HTR-8/SVneo (cell line): Measurements from ENCODE around the gene JPT1.
"Not testable (repeated sequence)": the region's sequence is repeated elsewhere in the genome, so short reads cannot be mapped to it uniquely, and the experiment has no call there.

Experiments used
- DNase-seq: peaks from one replicate; pipeline ENCODE4 v3.0.0; 2011; ENCODE audit warnings: low spot score, mixed read lengths; ENCODE audit not compliant: insufficient read length
- FAIRE-seq: peaks from 2 replicates; lab custom pipeline; 2011; peaks lifted over from hg19 to GRCh38; lab: Jason Lieb, UNC

Gene JPT1

DNA sequence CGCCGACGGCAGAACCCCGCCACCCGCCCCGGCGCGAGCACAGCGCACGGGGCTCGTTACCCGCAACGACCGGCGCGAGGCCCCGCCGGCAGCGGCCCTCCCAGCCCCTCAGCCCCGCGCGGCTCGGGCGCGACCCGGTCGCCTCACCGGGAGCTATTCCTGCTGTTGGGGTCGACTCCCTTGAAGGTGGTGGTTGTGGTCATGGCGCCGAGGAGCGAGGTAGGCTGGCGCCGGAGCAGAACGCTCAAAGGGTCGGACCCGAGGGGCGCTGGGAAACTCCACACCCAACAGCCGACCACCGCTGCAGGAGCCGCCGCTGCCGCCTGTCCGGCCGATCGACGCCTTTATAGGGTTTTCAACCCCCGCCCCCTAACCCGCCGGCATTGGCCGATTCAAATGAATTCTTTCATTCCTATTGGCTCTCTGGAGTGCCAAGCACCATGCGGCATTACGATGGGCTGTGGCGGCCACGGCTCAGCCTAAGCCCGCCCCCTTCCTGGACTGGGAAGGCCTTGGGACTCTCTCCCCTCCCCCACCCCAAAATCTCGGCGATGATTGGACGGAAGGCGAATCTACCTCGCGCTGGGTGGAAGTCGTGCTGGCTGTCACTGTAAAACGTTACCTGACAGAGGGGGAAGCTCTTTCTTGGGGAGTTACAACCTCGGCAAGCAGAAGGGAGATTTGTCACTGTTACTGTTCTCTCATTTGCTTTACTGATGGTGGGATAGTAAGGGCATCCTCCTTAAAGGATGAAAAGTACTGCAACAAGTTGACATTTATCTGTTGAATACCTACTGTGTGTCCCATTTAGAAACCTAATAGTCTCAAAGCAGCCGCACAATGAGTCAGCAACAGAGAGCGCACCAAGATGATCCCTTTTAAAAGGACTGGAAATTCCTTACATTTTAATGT lies at the start of gene JPT1:
TSS of gene JPT1 (minus strand) at position 318 of the 912 bp plus-strand sequence. CDS start at position 203, 115 bp downstream.
- peak; percentile 97 for FAIRE-seq

GRCh38 chr17:75199886-75200618 lies 45.7 kb upstream of the JPT1 start:
- DNase-seq (no peak), FAIRE-seq (no peak)

More for the DNA sequence above, at the start of gene JPT1:
- DNase-seq: peak; percentile 100

DNA sequence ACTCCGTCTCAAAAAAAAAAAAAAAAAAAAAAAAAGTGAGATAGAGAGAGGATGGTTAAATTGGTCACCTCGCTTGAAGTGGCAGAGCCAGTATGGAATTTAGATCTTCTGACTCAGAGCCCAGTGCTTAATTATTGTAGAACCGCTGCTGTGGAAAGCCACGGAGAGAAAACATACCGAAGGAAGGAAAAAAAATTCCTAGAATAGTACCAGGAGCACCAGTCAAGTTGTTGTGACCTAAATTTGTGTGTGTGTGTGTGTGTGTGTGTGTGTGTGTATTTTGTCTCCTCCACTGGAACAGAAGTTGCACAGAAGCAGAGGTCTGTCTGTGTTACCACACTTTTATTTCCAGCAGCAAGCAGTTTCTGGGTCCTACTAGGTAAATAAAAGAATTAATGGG lies 40.6 kb upstream of the JPT1 start:
- DNase-seq: no peak
- no peak for FAIRE-seq

- no peak for FAIRE-seq
- DNase-seq: no peak
These were observed 37.3 kb upstream of the JPT1 start for GRCh38 chr17:75191584-75191983.

GRCh38 chr17:75188614-75189013 lies 34.3 kb upstream of the JPT1 start:
- DNase-seq (no peak), FAIRE-seq (no peak)

DNA sequence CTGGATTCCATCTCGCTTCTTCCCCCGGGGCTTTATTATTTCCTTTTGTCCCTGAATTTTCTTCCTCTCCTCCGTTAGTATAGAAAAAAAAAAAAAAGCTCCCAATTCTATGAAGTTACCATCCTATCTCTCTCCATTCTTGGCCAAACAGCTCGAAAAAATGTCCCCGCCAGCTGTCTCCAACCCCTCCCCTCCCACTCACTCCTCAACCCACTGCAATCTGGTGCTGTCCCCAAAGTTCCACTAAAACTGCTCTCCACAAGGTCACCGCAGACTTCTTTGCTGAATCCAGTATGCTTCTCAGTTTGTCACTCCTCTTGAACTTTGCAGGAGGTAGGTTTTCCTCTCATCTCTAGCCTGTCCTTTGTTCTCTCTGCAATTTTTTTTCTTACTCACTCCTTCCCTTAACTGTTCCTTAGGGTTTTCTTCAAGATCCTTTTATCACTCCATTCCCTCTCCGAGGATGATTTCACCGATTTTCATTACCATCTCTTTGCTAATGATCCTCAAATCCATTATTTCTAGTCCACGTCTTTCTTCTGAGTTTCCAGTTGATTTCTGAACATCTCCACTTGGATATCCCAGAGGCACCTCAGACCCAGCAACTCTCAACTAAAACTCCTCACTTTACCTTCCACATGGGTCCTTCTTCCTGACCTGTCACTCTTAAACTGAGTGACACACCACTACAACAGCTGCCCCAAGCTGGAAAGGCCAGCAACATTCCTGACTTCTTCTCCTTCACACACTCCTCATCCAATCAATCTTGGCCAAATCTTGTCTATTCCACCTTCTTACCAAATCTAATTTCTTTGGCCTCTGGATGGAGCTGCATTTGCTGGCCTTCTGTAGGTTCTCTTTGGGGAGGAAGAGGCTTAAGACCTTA lies 29.9 kb upstream of the JPT1 start:
- DNase-seq (no peak), FAIRE-seq (no peak)

- FAIRE-seq: peak; percentile 98
- peak; percentile 99 for DNase-seq
These were observed 28.5 kb upstream of the JPT1 start, which contains the start of gene SUMO2 for GRCh38 chr17:75182569-75183436. SUMO2 (minus strand) TSS chr17:75182959; CDS start chr17:75182834, 125 bp downstream.

- FAIRE-seq (no peak), DNase-seq (no peak)
These were observed 27.9 kb upstream of the JPT1 start for GRCh38 chr17:75182319-75182568.

- no peak for FAIRE-seq
These were observed 27.5 kb upstream of the JPT1 start for GRCh38 chr17:75181608-75182318.

GRCh38 chr17:75181110-75181509 lies 26.8 kb upstream of the JPT1 start:
- DNase-seq (no peak), FAIRE-seq (no peak)

More at GRCh38 chr17:75181608-75182318, 27.5 kb upstream of the JPT1 start:
- no peak for DNase-seq

GRCh38 chr17:75178453-75178852 lies 24.1 kb upstream of the JPT1 start:
- no peak for FAIRE-seq
- DNase-seq: no peak

- FAIRE-seq (no peak), DNase-seq (no peak)
These were observed 22.3 kb upstream of the JPT1 start for GRCh38 chr17:75176625-75177024.

DNA sequence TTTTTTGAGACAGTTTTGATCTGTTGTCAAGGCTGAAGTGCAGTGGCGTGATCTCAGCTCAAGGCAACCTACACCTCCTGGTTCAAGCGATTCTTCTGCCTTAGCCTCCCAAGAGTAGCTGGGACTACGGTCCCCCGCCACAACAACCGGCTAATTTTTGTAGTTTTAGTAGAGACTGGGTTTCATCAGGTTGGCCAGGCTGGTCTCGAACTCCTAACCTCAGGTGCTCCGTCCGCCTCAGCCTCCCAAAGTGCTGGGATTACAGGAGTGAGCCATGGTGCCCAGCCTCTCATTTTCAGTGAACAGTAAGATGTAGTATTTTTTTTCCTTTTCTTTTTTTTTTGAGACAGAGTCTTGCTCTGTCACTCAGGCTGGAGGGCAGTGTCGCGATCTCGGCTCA lies 20.7 kb upstream of the JPT1 start:
- FAIRE-seq: no peak
- DNase-seq: no peak

GRCh38 chr17:75173526-75173925 lies 19.2 kb upstream of the JPT1 start:
- FAIRE-seq (no peak), DNase-seq (no peak)

DNA sequence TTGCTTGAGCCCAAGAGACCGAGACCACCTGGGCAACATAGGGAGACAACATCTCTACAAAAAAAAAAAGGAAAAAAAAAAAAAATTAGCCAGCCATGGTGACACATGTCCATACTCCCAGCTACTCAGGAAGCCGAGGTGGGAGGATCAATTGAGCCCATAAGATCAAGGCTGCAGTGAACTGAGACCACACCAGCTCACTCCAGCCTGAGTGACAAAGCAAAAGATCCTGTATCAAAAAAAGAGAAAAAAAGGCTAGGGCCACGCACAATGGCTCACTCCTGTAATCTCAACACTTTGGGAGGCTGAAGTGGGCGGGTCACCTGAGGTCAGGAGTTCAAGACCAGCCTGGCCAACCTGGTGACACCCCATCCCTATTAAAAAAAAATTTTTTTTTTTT lies 14.7 kb upstream of the JPT1 start:
- no peak for FAIRE-seq
- DNase-seq: no peak

DNA sequence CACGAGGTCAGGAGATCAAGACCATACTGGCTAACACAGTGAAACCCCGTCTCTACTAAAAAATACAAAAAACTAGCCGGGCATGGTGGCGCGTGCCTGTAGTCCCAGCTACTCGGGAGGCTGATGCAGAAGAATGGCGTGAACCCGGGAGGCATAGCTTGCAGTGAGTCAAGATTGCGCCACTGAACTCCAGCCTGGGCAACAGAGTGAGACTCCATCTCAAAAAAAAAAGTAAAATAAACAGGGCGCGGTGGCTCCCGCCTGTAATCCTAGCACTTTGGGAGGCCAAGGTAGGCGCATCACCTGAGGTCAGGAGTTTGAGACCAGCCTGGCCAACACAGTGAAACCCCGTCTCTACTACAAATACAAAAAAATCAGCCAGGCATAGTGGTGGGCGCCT lies 10.3 kb upstream of the JPT1 start:
- not testable (repeated sequence) for DNase-seq, FAIRE-seq

DNA sequence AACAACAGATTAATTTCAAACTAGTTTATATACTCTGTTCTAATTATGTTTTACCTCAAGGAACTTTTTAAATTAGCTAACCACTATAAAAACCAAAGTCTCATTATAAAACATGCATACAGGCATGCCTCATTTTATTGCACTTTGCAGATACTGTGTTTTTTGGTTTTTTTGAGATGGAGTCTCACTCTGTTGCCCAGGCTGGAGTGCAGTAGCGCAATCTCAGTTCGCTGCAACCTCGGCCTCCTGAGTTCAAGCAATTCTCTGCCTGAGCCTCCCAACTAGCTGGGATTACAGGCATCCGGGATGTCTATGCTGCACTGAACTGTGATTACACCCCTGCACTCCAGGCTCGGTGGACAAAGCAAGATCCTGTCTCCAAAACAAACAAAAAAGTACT lies 8.8 kb upstream of the JPT1 start:
- FAIRE-seq: no peak
- no peak for DNase-seq

GRCh38 chr17:75160211-75160610 lies 5.9 kb upstream of the JPT1 start:
- FAIRE-seq (no peak), DNase-seq (no peak)
